NCI-H345 treated with DMSO at 0.1 percent for 48 hours (cell line): ENCODE measurements around the gene DYRK3.
A peak's percentile ranks its signal among the peaks of the same experiment; 100 is the strongest.
"Not testable (repeated sequence)": the region's sequence is repeated elsewhere in the genome, so short reads cannot be mapped to it uniquely, and the experiment has no call there.

Experiments used
- DNase-seq: peaks from one replicate; lab custom pipeline; 2025; ENCODE audit not compliant: unreplicated experiment; lab: John Stamatoyannopoulos, UW

The DYRK3 gene

DNA sequence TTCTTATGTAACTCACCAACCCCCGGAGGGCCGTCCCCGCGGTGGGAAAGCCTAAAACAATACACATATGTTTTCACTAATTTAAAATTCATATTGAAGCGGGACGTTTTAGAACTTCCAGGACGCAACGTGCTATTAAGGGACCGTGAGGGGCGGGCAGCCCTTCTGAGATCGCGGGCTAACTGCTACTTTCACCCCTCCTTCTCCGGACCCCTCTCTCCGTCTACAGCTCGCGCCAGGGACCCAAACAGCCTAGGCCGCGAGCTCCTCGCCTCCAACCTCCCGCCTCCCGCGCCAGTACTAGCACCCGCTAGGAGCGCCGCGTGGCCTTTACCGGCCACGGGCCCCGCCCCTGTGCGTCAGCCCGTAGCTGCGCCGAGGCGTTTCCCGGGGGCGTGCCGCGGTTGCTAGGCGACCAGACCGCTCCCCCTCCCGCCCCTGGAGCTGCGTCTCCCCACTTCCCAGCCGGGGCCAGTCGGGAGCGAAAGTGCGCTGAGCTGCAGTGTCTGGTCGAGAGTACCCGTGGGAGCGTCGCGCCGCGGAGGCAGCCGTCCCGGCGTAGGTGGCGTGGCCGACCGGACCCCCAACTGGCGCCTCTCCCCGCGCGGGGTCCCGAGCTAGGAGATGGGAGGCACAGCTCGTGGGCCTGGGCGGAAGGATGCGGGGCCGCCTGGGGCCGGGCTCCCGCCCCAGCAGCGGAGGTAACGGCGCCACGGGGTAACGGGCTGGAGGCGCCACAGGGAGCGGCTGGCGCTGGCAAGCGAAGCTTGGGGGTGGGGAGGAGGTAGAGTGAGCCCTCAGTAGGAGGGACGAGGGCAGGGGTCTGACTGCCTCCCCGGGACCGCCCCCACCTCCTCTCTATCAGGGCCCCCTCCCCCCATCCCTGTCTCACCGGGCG lies at the start of gene DYRK3:
Gene DYRK3 (plus strand): TSS at position 457 of the 898 bp plus-strand sequence. CDS start 168 bp downstream, at position 625.
- DNase-seq = peak; percentile 91

DNA sequence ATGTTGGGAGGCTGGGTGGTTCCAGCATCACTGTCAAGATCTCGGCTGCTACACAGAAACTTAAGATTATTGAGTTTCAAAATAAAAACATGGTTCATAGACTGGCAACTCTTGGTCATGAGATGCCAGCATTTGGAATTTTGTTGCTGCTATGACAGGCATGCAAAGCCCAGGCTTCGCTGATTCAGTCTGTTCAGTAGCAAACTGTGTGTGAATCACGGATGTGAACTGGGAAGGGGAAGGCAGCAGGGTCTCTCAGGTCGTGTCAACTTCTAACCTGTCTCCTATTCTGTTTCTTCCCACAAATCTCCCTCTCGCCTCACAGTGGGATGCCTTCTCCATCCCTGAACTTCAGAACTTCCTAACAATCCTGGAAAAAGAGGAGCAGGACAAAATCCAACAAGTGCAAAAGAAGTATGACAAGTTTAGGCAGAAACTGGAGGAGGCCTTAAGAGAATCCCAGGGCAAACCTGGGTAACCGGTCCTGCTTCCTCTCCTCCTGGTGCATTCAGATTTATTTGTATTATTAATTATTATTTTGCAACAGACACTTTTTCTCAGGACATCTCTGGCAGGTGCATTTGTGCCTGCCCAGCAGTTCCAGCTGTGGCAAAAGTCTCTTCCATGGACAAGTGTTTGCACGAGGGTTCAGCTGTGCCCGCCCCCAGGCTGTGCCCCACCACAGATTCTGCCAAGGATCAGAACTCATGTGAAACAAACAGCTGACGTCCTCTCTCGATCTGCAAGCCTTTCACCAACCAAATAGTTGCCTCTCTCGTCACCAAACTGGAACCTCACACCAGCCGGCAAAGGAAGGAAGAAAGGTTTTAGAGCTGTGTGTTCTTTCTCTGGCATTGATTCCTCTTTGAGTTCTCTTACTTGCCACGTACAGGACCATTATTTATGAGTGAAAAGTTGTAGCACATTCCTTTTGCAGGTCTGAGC lies 48.6 kb upstream of the DYRK3 start:
- DNase-seq = no peak

DNA sequence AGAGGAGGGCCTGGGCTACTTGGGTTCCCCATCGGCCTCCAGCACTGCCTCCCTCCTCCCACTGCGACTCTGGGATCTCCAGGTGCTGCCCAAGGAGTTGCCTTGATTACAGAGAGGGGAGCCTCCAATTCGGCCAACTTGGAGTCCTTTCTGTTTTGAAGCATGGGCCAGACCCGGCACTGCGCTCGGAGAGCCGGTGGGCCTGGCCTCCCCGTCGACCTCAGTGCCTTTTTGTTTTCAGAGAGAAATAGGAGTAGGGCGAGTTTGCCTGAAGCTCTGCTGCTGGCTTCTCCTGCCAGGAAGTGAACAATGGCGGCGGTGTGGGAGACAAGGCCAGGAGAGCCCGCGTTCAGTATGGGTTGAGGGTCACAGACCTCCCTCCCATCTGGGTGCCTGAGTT lies 47.4 kb upstream of the DYRK3 start:
- DNase-seq = no peak

DNA sequence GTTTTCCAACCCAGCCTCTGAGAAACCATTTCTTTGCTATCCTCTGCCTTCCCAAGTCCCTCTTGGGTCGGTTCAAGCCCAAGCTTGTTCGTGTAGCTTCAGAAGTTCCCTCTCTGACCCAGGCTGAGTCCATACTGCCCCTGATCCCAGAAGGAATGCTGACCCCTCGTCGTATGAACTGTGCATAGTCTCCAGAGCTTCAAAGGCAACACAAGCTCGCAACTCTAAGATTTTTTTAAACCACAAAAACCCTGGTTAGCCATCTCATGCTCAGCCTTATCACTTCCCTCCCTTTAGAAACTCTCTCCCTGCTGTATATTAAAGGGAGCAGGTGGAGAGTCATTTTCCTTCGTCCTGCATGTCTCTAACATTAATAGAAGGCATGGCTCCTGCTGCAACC lies 46.8 kb upstream of the DYRK3 start:
- no peak for DNase-seq

DNA sequence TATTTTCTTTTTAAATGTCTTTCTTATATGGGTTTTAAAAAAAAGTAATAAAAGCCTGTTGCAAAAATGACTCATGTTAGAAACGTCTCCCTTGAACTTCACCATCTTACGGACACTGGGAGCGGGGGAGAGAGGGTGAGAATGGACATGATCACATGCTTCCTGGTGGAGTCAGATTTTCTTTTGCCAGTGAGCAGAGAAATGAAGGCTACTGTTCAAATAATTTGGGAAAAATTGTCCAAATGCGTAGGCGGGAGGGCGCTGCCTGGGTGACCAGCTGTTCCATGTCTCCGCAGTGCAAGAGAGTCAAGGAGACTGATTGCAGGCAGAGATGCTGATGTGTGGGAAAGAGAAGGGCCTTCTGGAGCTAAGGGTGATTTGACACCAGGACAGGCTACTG lies 46.1 kb upstream of the DYRK3 start:
- DNase-seq = no peak

DNA sequence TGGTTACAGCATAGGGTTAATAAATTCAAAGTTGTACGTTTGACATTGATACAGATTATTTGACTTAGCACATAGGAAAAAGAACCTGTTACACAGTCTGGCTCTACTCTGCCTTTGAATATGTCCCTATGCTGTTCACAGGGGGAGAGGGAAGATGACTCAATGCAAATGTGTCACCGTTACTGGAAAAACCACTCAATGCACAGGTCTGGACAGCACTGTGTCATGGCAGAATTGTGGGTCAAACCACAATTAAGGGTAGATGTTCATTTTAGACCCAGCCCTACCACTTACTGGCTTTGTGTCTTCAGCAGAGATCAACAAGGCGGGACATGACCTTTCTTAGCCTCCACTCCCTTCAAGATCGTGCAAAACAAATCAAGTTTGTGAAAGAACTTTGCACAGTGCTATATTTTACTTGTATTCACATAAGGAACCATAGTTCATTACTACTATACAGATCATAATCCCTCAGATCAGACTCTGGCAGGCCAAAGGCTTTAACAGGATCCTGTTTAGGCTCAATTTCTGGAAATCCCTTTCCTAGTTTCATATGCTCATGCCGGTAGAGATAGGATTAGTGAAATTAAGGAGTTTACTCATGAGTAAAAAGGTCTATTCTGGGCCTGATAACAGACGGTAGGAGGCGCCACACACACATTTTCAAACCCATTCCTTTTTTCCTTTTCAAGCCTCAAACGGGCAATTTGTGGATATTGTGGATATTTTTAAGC lies 45.1 kb upstream of the DYRK3 start:
- no peak for DNase-seq

DNA sequence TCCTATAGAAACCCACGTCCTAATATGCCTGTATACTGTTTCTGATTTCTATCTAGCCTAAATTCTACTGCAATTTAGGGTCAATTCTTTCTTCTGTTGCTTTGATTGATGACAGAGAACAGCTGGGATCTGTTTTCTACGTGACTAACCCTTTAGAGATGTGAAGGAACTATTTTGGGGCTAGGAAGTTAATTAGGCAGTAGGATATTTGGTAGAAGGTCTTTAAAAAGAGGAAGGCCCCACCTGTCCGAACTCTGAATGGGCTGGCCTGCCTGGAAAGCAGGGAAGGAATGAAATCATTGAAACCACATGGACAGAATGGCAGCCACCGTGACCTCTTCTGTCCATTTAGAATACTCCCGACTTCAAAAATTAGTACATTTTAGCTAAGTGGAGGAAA lies 44.1 kb upstream of the DYRK3 start:
- no peak for DNase-seq

DNA sequence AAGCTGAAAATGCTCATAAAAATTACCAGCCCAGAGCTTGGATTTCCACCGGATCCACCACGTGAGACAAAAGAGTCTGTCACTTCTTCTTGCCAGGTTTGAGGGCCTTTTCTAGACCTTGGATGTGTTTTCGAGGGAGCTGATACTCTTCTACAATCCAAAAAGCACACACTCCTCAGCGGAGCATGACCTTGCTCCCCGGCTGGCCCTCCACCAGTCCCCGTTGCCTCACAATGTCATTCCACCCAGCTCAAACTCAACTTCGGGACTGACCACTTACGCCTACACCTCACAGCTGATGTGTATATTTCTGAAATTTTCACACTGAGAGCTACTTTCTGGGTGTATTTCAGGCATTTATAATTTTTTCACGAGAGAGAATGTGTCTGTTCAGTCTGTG lies 43.6 kb upstream of the DYRK3 start:
- DNase-seq = no peak

DNA sequence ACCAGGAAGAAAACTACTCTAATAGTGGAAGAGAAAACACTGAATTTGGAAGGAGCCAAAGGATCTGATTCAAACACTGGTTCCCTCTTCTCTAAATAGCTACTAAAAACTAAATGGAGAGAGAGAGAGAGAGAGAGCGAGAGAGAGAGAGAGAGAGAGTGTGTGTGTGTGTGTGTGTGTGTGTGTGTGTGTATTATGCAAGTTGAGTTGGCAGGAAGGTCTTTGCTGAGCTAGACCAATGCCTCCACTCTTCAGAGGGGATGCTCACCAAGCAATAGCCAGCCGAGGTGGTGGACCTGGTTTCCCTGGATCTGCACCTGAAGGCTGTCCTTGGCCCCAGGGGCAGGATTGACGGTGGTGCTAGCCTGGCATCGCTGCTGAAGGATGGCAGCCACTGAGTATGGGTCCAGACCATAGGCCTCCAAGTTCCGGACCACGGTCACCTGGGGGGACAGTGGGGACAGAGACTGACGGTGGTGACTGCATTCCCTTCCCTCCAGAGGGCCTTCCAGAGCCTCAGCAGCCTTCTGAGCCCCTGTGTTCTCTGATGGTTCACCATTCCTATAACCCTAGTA lies 41.9 kb upstream of the DYRK3 start:
- no peak for DNase-seq

DNA sequence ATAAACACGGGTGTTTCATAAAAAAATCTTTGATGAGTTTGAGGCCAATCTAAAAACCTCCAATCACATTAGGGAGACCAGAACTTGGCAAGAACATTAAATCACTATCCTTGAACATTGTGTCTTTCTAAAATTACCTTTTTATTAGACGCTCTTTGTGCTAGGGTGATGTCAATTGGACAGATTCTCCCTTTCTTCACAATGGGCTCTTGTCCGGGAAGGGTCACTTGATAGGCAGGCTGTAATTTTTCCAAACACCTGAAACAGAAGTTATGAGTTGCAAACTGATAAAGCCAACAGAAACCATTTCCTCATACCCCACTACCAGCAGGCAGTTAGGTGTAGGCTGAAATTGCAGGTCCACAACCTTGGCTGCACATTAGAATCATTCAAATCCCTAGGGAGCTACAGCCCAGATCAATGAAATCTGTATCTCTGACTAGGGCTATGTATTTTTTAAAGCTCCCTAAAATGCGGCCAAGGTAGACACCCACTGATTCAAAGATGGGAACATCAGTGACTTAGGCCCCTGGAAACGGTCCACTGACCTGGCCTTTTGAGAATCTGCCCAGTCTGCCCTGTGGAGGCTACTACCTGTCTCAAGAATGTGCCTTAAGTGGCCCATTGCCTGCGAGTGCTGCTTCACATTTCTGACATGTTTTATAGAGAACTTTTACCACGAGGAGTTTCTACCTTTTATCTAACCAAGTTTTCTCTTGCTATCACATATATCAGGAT lies 39.6 kb upstream of the DYRK3 start:
- no peak for DNase-seq

DNA sequence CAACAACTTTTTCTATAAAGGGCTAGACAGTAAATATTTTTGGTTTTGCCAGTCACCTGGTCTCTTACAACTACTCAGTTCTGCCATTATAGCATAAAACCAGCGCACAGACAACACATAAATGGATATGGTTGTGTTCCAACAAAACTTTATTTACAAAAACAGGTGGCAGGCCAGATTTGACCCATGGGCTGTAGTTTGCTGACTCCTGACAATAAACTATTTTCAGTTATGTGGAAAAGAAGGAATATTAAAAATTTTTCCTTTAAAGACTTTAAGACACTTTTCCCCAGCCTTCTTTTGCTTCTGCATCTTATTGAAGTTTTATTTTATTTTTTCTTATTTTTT lies 39.0 kb upstream of the DYRK3 start:
- DNase-seq = no peak

DNA sequence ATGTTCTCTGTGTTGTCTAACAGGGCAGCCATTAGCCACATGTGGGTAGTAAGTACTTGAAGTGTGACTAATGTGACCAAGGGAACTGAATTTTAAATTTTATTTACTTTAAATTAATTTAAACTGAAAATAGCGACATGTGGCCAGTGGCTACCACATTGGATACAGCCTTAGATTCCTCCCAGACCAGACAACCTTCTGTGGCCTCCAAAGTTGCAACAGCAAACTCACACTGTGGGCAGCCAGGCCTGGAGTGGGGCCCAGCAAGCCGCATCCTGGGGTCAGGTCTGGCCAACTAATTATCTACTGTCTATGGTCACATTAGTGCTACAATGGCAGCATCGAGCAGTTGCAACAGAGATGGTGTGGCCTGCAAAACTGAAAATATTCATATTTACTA lies 34.8 kb upstream of the DYRK3 start:
- no peak for DNase-seq

DNA sequence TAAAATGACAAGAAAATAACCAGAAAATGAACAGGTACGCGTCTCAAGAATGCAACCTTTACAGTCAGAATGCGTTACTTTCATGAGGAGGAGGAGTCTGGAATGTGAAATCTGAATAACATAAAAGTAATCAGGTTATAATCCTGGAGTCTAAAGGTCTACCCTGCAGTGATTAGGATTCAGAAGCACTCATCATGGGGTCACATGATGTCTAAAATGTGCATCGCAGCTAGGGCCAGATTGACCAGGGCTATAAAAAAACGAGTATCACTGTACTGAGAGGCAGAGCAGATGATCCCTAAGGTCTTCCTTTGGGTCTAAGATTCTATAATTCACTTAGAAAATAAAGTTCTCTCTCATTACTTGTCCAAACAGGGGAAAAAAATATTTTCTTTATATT lies 30.5 kb upstream of the DYRK3 start:
- DNase-seq = no peak

DNA sequence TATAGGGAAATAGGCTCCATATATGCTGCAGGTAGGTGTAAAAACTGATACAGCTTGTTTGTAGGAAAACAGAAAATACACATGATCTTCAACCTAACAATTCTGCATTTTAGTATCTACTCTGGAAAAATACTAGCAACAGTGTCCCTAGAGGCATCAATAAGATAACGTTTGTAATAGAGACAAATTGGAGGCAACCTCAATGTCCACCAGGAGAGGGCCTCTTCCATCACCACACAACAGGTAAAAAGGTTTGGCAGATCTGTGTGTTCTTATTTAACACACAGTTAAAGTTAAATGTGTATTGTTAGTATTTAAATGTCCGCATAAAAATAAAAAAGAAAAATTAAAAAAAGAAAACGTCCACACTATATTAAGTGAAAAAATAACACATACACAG lies 28.5 kb upstream of the DYRK3 start:
- DNase-seq = no peak

DNA sequence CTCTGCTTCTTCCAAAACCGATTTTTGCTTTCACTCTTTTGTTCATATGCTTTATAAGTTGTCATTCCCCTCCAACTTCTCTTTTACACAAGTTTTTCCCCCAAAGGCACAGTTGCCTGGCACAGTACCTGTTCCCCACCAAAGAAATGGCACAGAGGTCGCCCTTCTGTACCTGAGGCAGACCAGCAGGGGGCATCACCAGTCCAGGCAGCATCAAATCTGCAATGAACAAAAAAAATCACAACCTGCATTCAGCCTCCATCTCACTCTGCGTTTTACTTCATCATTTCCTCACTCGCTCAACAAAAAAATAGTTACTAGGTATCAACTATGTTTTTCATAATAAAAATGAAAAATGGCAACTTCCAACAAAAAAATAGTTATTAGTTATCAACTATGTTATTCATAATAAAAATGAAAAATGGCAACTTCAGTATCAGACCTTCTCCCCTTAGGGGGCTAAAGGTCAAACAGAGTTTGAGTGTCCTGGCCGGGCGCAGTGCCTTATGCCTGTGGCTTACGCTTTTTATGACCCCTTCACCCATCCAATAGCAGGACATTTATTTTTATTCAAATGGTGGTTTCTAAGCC lies 27.1 kb upstream of the DYRK3 start:
- DNase-seq = peak; percentile 20

DNA sequence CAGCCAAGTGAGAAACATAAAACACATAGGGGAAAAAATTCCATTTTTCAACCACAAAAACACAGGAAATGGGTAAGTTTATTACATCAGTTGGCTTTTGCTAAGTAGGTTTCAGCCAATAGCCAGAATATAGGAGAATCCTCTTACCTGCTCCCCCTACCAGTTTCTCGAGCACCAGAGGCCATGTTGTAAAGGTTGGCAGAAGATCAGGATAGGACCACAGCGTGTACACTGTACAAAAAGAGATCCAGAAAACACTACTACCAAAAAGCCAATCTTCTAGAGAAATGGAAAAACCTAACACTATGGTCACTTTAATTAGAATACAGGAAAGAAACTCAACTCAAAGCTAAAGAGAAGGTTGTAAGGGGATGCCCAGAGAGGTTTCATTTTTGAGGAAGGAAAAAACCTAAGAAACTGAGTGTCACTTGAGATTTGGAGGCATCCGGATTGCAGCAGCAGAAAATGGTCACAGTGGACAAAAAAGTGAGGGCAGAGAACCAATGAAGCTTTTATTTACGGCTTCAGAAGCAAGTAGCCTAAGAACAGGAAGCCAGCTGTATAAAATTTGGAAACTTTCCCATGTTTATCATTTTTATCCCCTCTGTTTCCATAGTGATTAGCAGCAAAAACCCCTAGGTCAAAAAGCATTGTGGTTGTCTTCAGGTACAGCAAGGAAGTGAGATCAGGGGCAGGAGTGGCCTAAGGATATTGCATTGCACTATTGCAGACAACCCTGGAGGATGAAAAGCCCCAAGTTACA lies 25.9 kb upstream of the DYRK3 start:
- no peak for DNase-seq

DNA sequence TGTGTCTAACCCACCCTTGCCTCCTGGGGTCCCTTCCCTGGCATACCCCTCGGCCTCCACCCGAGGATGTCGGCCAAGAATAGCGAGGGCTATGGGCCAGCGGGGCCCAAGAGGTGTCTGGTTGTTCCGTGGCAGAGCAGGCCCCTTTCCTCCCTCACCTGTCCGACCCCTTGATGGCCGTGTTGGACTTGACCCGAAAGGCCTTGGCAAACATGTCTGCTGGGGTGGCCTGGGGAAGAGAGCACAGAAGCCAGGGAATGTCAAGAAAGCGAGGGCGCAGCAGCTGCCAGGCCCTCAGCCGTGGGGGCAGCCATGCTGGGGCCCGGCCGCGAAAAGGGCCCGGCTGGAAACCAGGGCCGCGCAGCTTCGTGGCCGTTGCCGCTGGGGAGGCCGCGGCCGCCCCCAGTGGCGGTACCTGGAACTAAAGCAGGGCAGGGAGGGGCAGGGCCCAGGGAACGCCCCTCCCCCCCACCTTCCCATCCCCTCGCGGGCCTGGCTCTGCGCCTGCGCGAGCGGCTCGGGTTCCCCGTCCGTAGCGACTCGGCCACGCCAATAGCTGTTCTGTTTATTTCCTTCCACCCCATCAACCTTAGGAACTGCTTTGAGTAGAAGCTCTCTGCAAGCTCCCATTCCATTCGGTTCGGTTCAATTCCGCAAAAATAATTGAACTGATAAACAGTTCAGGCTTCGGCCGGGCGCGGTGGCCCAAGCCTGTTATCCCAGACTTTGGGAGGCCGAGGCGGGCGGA lies 23.0 kb upstream of the DYRK3 start, which contains the start of gene EIF2D:
Gene EIF2D (minus strand): TSS at position 337 of the 748 bp plus-strand sequence. CDS start 123 bp downstream, at position 214.
- DNase-seq = peak; percentile 89

DNA sequence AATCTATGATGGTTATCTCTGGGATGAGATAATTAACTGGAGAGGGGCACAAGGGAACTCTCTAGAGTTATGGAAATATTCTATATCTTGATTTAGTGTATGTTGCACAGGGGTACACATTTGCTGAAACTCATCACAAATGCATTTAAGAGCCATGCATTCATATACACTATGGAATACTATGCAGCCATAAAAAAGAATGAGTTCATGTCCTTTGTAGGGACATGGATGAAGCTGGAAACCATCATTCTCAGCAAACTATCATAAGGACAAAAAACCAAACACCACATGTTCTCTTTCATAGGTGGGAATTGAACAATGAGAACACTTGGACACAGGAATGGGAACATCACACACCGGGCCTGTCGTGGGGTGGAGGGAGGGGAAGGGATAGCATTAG lies 8.9 kb upstream of the DYRK3 start:
- DNase-seq = not testable (repeated sequence)
